COLO668 (cell line): Measurements from ENCODE around the gene NTN1.

Experiments used
- DNase-seq: peaks from one replicate; lab custom pipeline; 2025; ENCODE audit not compliant: unreplicated experiment; lab: John Stamatoyannopoulos, UW

Gene NTN1

GRCh38 chr17:9004961-9005285 lies 16.4 kb upstream of the NTN1 start:
- no peak for DNase-seq

- no peak for DNase-seq
Measured at GRCh38 chr17:9006175-9006767, 15.0 kb upstream of the NTN1 start.

- no peak for DNase-seq
Measured at GRCh38 chr17:9007052-9007714, 14.1 kb upstream of the NTN1 start.

DNA sequence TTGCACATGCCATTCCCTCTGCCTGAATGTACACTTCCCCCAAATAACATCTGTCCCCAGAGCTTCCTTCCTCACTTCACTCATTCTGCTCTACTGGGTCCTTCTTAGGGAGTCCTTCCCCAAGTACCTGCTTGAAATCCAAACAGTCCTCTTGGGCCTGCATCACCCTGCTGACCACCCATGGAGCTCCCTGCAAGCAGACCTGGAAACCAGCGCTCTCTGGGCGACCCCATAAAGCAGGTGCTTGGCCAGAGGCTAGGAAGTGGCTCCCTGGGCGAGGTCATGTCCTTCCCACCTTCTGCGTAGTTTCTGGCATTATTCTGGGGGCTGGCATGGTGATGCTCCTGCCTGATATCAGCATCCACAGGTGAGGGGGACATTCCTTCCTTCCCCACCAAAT lies 12.2 kb upstream of the NTN1 start:
- DNase-seq: no peak

DNA sequence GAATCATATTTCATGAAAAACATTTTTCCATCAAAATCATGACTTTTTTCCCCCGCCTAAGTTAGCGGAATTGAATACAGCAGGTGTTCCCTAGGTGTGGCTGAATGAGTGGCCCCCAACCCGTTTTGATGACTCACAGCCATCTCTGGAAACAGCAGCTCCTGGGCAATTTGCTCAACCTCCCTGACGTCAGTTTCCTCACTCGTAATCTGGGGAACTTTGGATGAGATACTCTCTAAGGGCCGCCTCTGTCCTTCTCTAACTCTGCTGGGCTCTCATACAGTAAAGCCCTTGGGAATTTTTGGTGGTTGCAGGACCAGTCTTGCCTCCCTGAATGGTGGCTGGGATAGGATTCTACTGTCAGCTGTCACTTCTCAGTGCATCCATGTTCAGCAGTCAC lies 11.6 kb upstream of the NTN1 start:
- DNase-seq: no peak

DNA sequence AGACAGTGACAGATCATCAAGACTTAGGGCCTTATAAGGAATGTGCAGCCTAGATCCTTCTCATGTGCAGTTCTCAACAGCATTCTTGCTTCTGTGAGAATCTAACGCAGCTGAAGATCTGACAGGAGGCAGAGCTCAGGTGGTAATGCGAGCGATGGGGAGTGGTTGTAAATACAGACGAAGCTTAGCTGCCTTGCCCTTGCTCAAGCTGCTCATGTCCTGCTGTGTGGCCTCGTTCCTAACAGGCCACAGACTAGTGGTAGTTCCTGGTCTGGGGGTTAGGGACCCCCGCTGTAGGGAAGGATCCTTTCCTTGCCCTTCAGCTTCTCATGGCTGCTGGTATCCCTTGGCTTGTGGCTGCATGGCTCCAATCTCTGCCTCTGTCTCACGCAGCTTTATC lies 10.3 kb upstream of the NTN1 start:
- DNase-seq: no peak

DNA sequence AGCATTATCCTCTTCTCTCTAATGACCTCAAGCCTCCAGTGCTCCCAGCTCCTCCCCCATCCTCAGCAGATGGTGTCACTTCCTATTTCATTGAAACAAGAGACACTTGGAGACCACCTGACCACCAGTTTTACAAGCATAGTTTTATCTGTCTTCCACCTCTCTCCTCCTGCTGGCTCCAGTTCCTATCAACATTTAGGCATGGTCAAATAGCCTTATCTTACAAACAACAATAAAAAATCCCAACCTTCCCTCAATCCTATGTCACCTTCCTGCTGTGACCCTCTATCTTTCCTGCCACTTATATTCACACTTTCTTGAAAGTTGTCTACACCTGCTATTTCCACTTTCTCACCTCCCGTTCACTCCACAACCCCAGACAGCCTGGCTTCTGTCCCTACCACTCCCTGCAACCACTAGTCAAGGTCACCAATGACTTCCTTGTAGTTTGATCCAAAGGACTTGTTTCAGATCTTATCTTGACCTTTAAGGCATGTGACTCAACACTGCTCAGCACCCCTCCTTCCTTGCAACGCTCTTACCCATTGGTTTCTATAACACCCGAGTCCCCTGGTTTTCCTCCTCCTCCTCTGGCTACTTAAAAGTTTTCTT lies 4.3 kb upstream of the NTN1 start:
- no peak for DNase-seq

DNA sequence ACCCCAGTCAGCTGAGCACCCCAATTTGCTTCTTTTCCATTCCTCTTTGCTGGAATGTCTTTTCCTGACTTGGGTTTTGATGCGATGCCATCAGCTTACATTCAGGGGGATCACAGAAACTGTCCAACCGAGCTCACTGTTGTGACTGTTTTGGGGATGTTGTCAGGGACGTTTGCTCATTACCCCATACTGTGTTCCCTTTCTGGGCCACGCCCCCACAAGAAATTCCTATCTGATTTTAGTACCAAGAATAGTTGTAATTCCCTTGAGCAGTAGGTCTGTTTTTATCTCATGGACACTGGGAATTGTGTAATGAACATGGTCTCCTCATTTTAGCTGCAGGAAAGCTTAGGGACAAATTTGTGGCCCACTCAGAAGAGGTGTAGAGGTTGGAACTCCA lies 2.6 kb upstream of the NTN1 start:
- no peak for DNase-seq

GRCh38 chr17:9020096-9020823 lies 1.1 kb upstream of the NTN1 start:
- DNase-seq: no peak

- no peak for DNase-seq
Measured at GRCh38 chr17:9020824-9021157, 519 bp upstream of the NTN1 start.

GRCh38 chr17:9021992-9022572 lies 772 bp downstream of the NTN1 start:
- no peak for DNase-seq

DNA sequence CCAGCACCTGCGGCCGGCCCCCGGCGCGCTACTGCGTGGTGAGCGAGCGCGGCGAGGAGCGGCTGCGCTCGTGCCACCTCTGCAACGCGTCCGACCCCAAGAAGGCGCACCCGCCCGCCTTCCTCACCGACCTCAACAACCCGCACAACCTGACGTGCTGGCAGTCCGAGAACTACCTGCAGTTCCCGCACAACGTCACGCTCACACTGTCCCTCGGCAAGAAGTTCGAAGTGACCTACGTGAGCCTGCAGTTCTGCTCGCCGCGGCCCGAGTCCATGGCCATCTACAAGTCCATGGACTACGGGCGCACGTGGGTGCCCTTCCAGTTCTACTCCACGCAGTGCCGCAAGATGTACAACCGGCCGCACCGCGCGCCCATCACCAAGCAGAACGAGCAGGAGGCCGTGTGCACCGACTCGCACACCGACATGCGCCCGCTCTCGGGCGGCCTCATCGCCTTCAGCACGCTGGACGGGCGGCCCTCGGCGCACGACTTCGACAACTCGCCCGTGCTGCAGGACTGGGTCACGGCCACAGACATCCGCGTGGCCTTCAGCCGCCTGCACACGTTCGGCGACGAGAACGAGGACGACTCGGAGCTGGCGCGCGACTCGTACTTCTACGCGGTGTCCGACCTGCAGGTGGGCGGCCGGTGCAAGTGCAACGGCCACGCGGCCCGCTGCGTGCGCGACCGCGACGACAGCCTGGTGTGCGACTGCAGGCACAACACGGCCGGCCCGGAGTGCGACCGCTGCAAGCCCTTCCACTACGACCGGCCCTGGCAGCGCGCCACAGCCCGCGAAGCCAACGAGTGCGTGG lies 1.5 kb downstream of the NTN1 start:
- no peak for DNase-seq

GRCh38 chr17:9023392-9024218 lies 2.3 kb downstream of the NTN1 start:
- DNase-seq: no peak

DNA sequence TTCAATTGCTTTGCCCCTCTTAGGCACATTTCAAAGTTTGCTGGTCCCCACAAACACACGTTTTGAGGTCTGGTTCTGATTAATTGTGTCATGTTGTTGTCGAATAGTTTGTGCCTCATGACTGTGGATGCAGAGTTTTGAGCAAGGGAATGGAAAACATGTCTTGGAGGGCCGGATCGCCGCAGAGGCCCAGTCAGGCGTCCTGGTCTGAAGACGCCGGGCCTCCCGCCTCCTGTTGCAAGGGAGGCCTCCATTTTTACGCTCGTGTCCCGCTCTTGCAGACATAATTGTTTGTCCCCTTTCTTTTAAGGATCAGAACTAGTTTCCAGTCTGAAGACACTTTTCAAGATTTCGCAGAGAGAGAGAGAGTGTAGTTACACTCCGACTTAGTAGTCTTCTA lies 3.2 kb downstream of the NTN1 start:
- no peak for DNase-seq

- DNase-seq: no peak
Measured at GRCh38 chr17:9026741-9027140, 5.4 kb downstream of the NTN1 start.

- no peak for DNase-seq
Measured at GRCh38 chr17:9028202-9028987, 7.1 kb downstream of the NTN1 start.

DNA sequence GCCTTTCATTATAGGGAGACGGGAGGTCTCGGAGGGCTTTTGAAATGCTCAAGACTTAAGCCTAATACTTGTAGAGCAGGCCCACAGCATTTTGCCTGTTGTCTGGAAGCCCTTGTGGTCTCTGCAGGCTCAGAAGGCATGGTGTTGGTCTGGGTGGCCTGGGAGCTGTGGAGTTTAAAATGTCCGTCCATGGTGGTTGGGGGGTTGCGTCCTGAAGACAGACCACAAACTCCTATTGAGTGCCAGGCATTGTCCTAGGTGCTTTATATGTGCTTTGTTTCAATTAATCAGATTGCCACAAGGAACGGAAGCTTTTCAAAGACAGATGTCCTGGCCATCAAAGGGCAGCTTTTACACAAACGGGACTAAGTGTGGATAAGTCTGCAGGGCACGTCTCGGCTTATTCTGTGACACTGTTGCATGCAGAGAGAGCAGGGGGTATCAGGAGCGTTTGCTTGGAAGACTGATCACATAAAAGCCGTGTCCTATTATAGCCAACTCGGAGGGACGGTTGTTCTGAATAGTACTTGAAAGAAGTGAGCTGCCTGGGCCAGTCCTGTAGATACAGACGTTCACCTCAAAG lies 7.8 kb downstream of the NTN1 start:
- DNase-seq: no peak

DNA sequence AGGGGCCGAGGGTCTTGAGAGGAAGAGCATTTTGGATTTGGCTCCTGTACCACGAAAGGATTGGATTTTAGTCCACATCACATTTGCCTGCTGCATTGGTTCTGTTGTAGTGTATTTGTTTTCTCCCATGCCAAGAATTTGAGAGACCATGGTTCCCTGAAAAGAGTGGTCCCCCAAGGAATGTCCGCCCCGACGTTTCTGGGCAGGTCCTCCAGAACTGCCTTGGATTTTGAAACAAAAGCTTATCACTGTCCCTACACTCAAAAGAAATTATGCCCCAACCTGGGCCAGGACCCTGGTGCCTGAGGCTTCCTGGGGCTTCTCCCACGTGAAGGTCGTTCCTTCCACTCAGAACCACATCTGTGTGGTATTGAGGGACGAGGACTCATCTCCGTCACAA lies 10.8 kb downstream of the NTN1 start:
- no peak for DNase-seq

DNA sequence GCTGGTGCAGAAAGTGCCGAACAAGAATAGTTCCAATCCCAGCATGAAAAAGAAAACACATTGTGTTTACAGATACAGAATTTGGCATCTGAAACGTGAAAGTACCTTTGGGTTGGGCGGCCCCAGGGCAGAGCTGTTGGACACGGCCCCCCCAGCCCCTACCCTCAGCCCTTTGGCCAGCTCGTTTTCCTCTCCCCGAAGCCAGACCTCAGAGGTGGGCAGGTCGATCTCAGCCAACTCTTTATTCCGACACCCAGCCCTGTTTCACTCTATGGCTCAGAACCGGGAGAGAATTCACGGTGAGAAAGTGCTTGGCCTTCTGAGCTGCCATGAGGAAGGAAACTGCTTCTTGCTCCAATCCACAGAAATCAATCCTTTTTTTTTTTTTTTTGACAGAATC lies 11.3 kb downstream of the NTN1 start:
- DNase-seq: no peak
